WTC11 (cell line): ENCODE data around the gene CLDN6. TPM values are rescaled to one million over a fixed set of nuclear protein-coding genes. Genes with fewer than 3 reads are reported as not detected.

Experiments used
- ATAC-seq: fragments of 200-7000 bp; cut with Tn5 transposase; 2 replicates; pipeline ENCODE4 v1.10.0; 2021; ENCODE audit warnings: mild to moderate bottlenecking, moderate library complexity
- CTCF ChIA-PET: fragments of 300-600 bp; sonication (Branson Sonifier 250); formaldehyde crosslinking; loops from one replicate; lab custom pipeline; 2021; ENCODE audit warnings: antibody characterized with exemption; lab: Charles Lee
- POLR2A ChIA-PET: fragments of 350-600 bp; sonication (Branson Sonifier 250); formaldehyde crosslinking; loops from one replicate; lab custom pipeline; 2021; ENCODE audit warnings: antibody characterized with exemption; lab: Charles Lee
- DNase-seq: peaks from one replicate; pipeline ENCODE4 v3.0.0; 2021; ENCODE audit warnings: low spot score
- H3K27ac Mint-ChIP-seq: 2 replicates; pipeline ENCODE4 v1.8.0; 2021; ENCODE audit warnings: mixed read lengths
- H3K27me3 Mint-ChIP-seq: 2 replicates; pipeline ENCODE4 v1.8.0; 2021; ENCODE audit warnings: low read depth, mild to moderate bottlenecking, moderate library complexity, mixed read lengths
- H3K36me3 Mint-ChIP-seq: 2 replicates; pipeline ENCODE4 v1.8.0; 2021; ENCODE audit warnings: mixed read lengths
- H3K4me1 Mint-ChIP-seq: 2 replicates; pipeline ENCODE4 v1.8.0; 2022; ENCODE audit warnings: mixed read lengths
- H3K4me3 Mint-ChIP-seq: 2 replicates; pipeline ENCODE4 v1.8.0; 2021; ENCODE audit warnings: mild to moderate bottlenecking, moderate library complexity, mixed read lengths
- H3K9me3 Mint-ChIP-seq: 2 replicates; pipeline ENCODE4 v1.8.0; 2021; ENCODE audit warnings: mixed read lengths
- ATF1 ChIP-seq: sonication (generic); formaldehyde crosslinking; IDR thresholded peaks from 2 replicates; pipeline ENCODE4 v1.8.1; 2023; ENCODE audit warnings: mild to moderate bottlenecking, moderate library complexity, missing genetic modification reagents
- FOXJ3 ChIP-seq: sonication (generic); formaldehyde crosslinking; IDR thresholded peaks from 2 replicates; pipeline ENCODE4 v1.9.0; 2021; ENCODE audit warnings: missing genetic modification reagents, mild to moderate bottlenecking, borderline replicate concordance
- GTF2I ChIP-seq: fragments of 250-450 bp; sonication (Bioruptor Pico); conservative IDR thresholded peaks from 2 replicates; pipeline ENCODE4 v1.4.0; 2021; ENCODE audit warnings: mild to moderate bottlenecking
- HMGA2 ChIP-seq: fragments of 250-450 bp; sonication (Bioruptor Pico); IDR thresholded peaks from 2 replicates; pipeline ENCODE4 v1.4.0; 2021; ENCODE audit warnings: mild to moderate bottlenecking, moderate library complexity
- JUN ChIP-seq: sonication (generic); formaldehyde crosslinking; IDR thresholded peaks from 2 replicates; pipeline ENCODE4 v1.8.0; 2023; ENCODE audit warnings: mild to moderate bottlenecking, missing genetic modification reagents
- KAT7 ChIP-seq: sonication (generic); formaldehyde crosslinking; IDR thresholded peaks from 2 replicates; pipeline ENCODE4 v1.8.1; 2023; ENCODE audit warnings: missing genetic modification reagents, mild to moderate bottlenecking, borderline replicate concordance
- NR1H2 ChIP-seq: sonication (generic); formaldehyde crosslinking; IDR thresholded peaks from 2 replicates; pipeline ENCODE4 v1.9.0; 2021; ENCODE audit warnings: mild to moderate bottlenecking, moderate library complexity, missing genetic modification reagents
- SMAD3 ChIP-seq: sonication (generic); formaldehyde crosslinking; IDR thresholded peaks from 2 replicates; pipeline ENCODE4 v1.8.0; 2022; ENCODE audit warnings: missing genetic modification reagents, mild to moderate bottlenecking, borderline replicate concordance
- SMAD4 ChIP-seq: sonication (generic); formaldehyde crosslinking; IDR thresholded peaks from 2 replicates; pipeline ENCODE4 v1.8.0; 2022; ENCODE audit warnings: mild to moderate bottlenecking, missing genetic modification reagents
- ZNF121 ChIP-seq: sonication (generic); formaldehyde crosslinking; IDR thresholded peaks from 2 replicates; pipeline ENCODE4 v1.8.0; 2023; ENCODE audit warnings: missing genetic modification reagents
- ZNF138 ChIP-seq: sonication (generic); formaldehyde crosslinking; conservative IDR thresholded peaks from 2 replicates; pipeline ENCODE4 v1.8.1; 2022; ENCODE audit warnings: mild to moderate bottlenecking, moderate library complexity, missing genetic modification reagents
- ZNF423 ChIP-seq: fragments of 250-450 bp; sonication (Bioruptor Pico); IDR thresholded peaks from 2 replicates; pipeline ENCODE4 v2.1.2; 2022; ENCODE audit warnings: mild to moderate bottlenecking, moderate library complexity
- total RNA-seq: library from RNA; stranded (reverse); gene quantifications from 3 replicates; pipeline ENCODE4 v1.2.3, GENCODE V29; 2021
- TF ChIP-seq, protein P1 (sequence below): sonication (generic); formaldehyde crosslinking; IDR thresholded peaks from 2 replicates; pipeline ENCODE4 v1.8.1; 2022; ENCODE audit warnings: mild to moderate bottlenecking, missing genetic modification reagents, moderate library complexity, borderline replicate concordance
- TF ChIP-seq, protein P2 (sequence below): sonication (generic); formaldehyde crosslinking; IDR thresholded peaks from 2 replicates; pipeline ENCODE4 v1.8.1; 2022; ENCODE audit warnings: missing genetic modification reagents, borderline replicate concordance
- TF ChIP-seq, protein P3 (sequence below): sonication (generic); formaldehyde crosslinking; IDR thresholded peaks from 2 replicates; pipeline ENCODE4 v1.8.1; 2022; ENCODE audit warnings: low read depth, missing genetic modification reagents, borderline replicate concordance
- TF ChIP-seq, protein P4 (sequence below): fragments of 250-450 bp; sonication (Bioruptor Pico); IDR thresholded peaks from 2 replicates; pipeline ENCODE4 v1.9.0; 2021; ENCODE audit warnings: mild to moderate bottlenecking
- TF ChIP-seq, protein P5 (sequence below): sonication (generic); formaldehyde crosslinking; IDR thresholded peaks from 2 replicates; pipeline ENCODE4 v1.8.1; 2023; ENCODE audit warnings: mild to moderate bottlenecking, missing genetic modification reagents
- TF ChIP-seq, protein P6 (sequence below): sonication (generic); formaldehyde crosslinking; IDR thresholded peaks from 2 replicates; pipeline ENCODE4 v1.8.0; 2023; ENCODE audit warnings: missing genetic modification reagents, mild to moderate bottlenecking, borderline replicate concordance

The CLDN6 gene
- total RNA-seq, 1 experiment from 2014 or later, result 746 TPM

DNA sequence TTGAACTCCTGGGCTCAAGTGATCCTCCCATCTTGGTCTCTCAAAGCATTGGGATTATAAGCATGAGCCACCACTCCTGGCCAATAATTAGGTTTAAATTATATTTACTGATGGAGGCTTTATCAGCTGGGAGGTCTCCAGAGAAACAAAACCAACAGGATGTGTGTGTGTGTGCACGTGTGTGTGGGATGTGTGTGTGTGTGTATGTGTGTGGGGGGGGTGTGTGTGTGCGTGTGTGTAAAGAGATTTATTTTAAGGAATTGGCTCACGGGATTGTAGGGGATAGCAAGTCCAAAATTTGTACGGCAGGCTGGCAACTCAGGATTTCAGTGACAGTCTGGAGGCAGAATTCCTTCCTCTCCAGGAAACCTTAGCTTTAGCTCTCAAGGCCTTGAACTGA, 33.0 kb upstream of the CLDN6 start:
- peaks cover 24% of the 10 kb centered on the region for H3K27me3 Mint-ChIP-seq

DNA sequence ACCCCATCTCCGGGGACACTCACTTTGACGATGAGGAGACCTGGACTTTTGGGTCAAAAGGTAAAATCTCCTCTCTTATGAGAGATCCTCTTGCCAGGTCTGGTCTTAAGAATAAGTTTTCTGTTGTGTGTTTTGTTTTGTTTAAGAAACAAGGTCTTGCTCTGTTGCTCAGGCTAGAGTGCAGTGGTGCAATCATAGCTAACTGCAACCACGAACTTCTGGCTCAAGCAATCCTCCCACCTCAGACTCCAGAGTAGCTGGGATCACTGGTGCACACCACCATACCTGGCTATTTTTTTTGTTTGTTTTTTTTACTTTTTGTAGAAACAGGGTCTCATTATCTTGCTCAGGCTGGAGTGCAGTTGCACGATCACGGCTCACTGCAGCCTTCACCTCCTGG, 32.5 kb upstream of the CLDN6 start:
- H3K27me3 Mint-ChIP-seq, result peaks cover 24% of the 10 kb centered on the region
- H3K36me3 Mint-ChIP-seq, result peaks cover 18% of the 10 kb centered on the region
- ATAC-seq, result no peak
- H3K4me1 Mint-ChIP-seq, result peaks cover 19% of the 10 kb centered on the region
- H3K27ac Mint-ChIP-seq, result no peak overlapping the region
- 0 out of 2 replicates have a peak, but pooled peaks cover 6% of the 10 kb centered on the region for H3K9me3 Mint-ChIP-seq
- no peak for DNase-seq
- POLR2A ChIA-PET, result no interaction called here
- CTCF ChIA-PET, result interaction anchor here (5.2 to 5.8 kb wide), 2 partner anchors 8 to 19 kb away, joined by 59 to 86 read pairs; no protein-coding TSS in a partner anchor
- H3K4me3 Mint-ChIP-seq, result no peak overlapping the region
- TF ChIP-seq, protein P1, sequence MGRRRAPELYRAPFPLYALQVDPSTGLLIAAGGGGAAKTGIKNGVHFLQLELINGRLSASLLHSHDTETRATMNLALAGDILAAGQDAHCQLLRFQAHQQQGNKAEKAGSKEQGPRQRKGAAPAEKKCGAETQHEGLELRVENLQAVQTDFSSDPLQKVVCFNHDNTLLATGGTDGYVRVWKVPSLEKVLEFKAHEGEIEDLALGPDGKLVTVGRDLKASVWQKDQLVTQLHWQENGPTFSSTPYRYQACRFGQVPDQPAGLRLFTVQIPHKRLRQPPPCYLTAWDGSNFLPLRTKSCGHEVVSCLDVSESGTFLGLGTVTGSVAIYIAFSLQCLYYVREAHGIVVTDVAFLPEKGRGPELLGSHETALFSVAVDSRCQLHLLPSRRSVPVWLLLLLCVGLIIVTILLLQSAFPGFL, result no peak
- no peak for TF ChIP-seq HMGA2
- no peak for TF ChIP-seq SMAD3
- TF ChIP-seq ZNF121 (CRISPR knock-in tag), result no peak
- TF ChIP-seq, protein P2, sequence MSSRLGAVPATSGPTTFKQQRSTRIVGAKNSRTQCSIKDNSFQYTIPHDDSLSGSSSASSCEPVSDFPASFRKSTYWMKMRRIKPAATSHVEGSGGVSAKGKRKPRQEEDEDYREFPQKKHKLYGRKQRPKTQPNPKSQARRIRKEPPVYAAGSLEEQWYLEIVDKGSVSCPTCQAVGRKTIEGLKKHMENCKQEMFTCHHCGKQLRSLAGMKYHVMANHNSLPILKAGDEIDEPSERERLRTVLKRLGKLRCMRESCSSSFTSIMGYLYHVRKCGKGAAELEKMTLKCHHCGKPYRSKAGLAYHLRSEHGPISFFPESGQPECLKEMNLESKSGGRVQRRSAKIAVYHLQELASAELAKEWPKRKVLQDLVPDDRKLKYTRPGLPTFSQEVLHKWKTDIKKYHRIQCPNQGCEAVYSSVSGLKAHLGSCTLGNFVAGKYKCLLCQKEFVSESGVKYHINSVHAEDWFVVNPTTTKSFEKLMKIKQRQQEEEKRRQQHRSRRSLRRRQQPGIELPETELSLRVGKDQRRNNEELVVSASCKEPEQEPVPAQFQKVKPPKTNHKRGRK (CRISPR knock-in tag), result no peak
- TF ChIP-seq ZNF138 (CRISPR knock-in tag), result no peak
- TF ChIP-seq SMAD4 (CRISPR knock-in tag), result no peak
- no peak for TF ChIP-seq NR1H2 (CRISPR knock-in tag)

More for the DNA sequence above, 33.0 kb upstream of the CLDN6 start:
- ChIA-PET POLR2A (interaction anchor here (0.7 kb wide), 1 partner anchor 37 kb away, joined by 3 read pairs; no protein-coding TSS in a partner anchor), CTCF (interaction anchor here (5.2 to 5.8 kb wide), 2 partner anchors 8 to 19 kb away, joined by 59 to 86 read pairs; no protein-coding TSS in a partner anchor)
- H3K36me3 Mint-ChIP-seq, result peaks cover 18% of the 10 kb centered on the region
- DNase-seq, result no peak
- ATAC-seq, result no peak
- TF ChIP-seq ZNF423 (CRISPR knock-in tag) (no peak), ATF1 (CRISPR knock-in tag) (no peak), FOXJ3 (CRISPR knock-in tag) (no peak), JUN (CRISPR knock-in tag) (no peak), GTF2I (no peak), KAT7 (CRISPR knock-in tag) (no peak)
- TF ChIP-seq, protein P3, sequence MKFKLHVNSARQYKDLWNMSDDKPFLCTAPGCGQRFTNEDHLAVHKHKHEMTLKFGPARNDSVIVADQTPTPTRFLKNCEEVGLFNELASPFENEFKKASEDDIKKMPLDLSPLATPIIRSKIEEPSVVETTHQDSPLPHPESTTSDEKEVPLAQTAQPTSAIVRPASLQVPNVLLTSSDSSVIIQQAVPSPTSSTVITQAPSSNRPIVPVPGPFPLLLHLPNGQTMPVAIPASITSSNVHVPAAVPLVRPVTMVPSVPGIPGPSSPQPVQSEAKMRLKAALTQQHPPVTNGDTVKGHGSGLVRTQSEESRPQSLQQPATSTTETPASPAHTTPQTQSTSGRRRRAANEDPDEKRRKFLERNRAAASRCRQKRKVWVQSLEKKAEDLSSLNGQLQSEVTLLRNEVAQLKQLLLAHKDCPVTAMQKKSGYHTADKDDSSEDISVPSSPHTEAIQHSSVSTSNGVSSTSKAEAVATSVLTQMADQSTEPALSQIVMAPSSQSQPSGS, result no peak
- TF ChIP-seq, protein P4, sequence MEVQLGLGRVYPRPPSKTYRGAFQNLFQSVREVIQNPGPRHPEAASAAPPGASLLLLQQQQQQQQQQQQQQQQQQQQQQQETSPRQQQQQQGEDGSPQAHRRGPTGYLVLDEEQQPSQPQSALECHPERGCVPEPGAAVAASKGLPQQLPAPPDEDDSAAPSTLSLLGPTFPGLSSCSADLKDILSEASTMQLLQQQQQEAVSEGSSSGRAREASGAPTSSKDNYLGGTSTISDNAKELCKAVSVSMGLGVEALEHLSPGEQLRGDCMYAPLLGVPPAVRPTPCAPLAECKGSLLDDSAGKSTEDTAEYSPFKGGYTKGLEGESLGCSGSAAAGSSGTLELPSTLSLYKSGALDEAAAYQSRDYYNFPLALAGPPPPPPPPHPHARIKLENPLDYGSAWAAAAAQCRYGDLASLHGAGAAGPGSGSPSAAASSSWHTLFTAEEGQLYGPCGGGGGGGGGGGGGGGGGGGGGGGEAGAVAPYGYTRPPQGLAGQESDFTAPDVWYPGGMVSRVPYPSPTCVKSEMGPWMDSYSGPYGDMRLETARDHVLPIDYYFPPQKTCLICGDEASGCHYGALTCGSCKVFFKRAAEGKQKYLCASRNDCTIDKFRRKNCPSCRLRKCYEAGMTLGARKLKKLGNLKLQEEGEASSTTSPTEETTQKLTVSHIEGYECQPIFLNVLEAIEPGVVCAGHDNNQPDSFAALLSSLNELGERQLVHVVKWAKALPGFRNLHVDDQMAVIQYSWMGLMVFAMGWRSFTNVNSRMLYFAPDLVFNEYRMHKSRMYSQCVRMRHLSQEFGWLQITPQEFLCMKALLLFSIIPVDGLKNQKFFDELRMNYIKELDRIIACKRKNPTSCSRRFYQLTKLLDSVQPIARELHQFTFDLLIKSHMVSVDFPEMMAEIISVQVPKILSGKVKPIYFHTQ (CRISPR knock-in tag), result no peak
- TF ChIP-seq, protein P5, sequence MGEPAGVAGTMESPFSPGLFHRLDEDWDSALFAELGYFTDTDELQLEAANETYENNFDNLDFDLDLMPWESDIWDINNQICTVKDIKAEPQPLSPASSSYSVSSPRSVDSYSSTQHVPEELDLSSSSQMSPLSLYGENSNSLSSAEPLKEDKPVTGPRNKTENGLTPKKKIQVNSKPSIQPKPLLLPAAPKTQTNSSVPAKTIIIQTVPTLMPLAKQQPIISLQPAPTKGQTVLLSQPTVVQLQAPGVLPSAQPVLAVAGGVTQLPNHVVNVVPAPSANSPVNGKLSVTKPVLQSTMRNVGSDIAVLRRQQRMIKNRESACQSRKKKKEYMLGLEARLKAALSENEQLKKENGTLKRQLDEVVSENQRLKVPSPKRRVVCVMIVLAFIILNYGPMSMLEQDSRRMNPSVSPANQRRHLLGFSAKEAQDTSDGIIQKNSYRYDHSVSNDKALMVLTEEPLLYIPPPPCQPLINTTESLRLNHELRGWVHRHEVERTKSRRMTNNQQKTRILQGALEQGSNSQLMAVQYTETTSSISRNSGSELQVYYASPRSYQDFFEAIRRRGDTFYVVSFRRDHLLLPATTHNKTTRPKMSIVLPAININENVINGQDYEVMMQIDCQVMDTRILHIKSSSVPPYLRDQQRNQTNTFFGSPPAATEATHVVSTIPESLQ, result no peak
- TF ChIP-seq, protein P6, sequence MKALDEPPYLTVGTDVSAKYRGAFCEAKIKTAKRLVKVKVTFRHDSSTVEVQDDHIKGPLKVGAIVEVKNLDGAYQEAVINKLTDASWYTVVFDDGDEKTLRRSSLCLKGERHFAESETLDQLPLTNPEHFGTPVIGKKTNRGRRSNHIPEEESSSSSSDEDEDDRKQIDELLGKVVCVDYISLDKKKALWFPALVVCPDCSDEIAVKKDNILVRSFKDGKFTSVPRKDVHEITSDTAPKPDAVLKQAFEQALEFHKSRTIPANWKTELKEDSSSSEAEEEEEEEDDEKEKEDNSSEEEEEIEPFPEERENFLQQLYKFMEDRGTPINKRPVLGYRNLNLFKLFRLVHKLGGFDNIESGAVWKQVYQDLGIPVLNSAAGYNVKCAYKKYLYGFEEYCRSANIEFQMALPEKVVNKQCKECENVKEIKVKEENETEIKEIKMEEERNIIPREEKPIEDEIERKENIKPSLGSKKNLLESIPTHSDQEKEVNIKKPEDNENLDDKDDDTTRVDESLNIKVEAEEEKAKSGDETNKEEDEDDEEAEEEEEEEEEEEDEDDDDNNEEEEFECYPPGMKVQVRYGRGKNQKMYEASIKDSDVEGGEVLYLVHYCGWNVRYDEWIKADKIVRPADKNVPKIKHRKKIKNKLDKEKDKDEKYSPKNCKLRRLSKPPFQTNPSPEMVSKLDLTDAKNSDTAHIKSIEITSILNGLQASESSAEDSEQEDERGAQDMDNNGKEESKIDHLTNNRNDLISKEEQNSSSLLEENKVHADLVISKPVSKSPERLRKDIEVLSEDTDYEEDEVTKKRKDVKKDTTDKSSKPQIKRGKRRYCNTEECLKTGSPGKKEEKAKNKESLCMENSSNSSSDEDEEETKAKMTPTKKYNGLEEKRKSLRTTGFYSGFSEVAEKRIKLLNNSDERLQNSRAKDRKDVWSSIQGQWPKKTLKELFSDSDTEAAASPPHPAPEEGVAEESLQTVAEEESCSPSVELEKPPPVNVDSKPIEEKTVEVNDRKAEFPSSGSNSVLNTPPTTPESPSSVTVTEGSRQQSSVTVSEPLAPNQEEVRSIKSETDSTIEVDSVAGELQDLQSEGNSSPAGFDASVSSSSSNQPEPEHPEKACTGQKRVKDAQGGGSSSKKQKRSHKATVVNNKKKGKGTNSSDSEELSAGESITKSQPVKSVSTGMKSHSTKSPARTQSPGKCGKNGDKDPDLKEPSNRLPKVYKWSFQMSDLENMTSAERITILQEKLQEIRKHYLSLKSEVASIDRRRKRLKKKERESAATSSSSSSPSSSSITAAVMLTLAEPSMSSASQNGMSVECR (CRISPR knock-in tag), result no peak
- peaks cover 23% of the 10 kb centered on the region for H3K4me1 Mint-ChIP-seq
- H3K4me3 Mint-ChIP-seq, result no peak overlapping the region
- H3K9me3 Mint-ChIP-seq, result 0 out of 2 replicates have a peak, but pooled peaks cover 6% of the 10 kb centered on the region
- H3K27ac Mint-ChIP-seq, result no peak overlapping the region
